ACC112 (cell line): ENCODE results near the gene BMAL1.

Source experiments
- H2AFZ ChIP-seq: fragments of 200-600 bp; sonication (generic); one replicate; pipeline ENCODE4 v1.6.0; 2017; ENCODE audit warnings: antibody characterized with exemption, low read length; ENCODE audit not compliant: unreplicated experiment
- H3K27ac ChIP-seq: fragments of 200-600 bp; sonication (generic); 2 replicates; pipeline ENCODE4 v1.5.1; 2014; ENCODE audit warnings: low read depth, mild to moderate bottlenecking, antibody characterized with exemption, low read length, moderate library complexity
- H3K27me3 ChIP-seq: fragments of 200-600 bp; sonication (generic); 2 replicates; pipeline ENCODE4 v1.6.1; 2014; ENCODE audit warnings: mild to moderate bottlenecking, antibody characterized with exemption, low read length, moderate library complexity, mixed read lengths; ENCODE audit not compliant: insufficient read depth
- H3K36me3 ChIP-seq: fragments of 200-600 bp; sonication (generic); 2 replicates; pipeline ENCODE4 v1.6.1; 2016; ENCODE audit warnings: mild to moderate bottlenecking, antibody characterized with exemption, low read length, moderate library complexity, mixed read lengths; ENCODE audit not compliant: insufficient read depth
- H3K4me1 ChIP-seq: fragments of 200-600 bp; sonication (generic); one replicate; pipeline ENCODE4 v1.6.1; 2016; ENCODE audit warnings: low read length, mixed read lengths; ENCODE audit not compliant: insufficient read depth, unreplicated experiment, control insufficient read depth
- H3K4me3 ChIP-seq: fragments of 200-600 bp; sonication (generic); 2 replicates; pipeline ENCODE4 v1.5.1; 2014; ENCODE audit warnings: mild to moderate bottlenecking, low read depth, low read length
- H3K79me2 ChIP-seq: fragments of 200-600 bp; sonication (generic); one replicate; pipeline ENCODE4 v1.6.0; 2016; ENCODE audit warnings: low read length; ENCODE audit not compliant: control insufficient read depth, unreplicated experiment, insufficient read depth

Gene BMAL1

DNA sequence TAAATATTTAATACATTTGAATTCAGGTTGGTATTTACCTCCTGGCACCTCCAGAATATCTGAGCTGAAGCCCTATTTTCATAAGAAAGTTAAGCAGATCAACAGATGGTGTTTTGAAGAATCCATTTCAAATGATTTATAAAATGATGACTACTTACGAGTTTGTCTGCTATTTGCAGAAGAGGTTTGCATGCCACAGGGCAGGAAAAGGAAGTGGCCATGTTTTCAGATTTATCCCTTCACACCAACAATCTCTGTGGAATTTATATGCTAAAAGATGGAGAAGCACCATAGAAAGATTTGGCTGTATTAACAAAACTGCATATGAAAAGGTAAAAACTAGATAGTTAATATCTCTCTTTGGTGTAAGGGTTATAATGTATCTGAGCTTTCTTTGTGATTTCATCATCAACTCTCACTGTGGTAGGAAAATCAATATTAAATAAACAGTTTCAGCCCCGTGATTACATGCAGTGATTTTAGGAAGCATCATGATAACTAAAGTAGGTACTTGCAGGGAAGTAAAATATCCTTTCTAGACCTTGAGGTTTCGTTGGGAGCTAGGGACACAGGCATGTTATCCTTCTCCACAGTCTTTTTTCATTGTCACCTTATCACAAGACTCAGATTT, 2.6 kb downstream of the BMAL1 start:
- Histone ChIP-seq H2AFZ (no peak overlapping the region), H3K79me2 (peaks cover 65% of the 10 kb centered on the region), H3K4me3 (no peak overlapping the region), H3K4me1 (peaks cover 14% of the 10 kb centered on the region), H3K27me3 (no peaks in the 10 kb centered on the region), H3K36me3 (no peaks in the 10 kb centered on the region), H3K27ac (no peak overlapping the region)

- Histone ChIP-seq H3K27me3 (no peaks in the 10 kb centered on the region), H3K36me3 (no peaks in the 10 kb centered on the region), H3K27ac (no peak overlapping the region), H2AFZ (no peak overlapping the region), H3K79me2 (peaks cover 66% of the 10 kb centered on the region), H3K4me1 (peaks cover 14% of the 10 kb centered on the region), H3K4me3 (no peak overlapping the region)
Measured at GRCh38 chr11:13280777-13281176, 3.2 kb downstream of the BMAL1 start.

DNA sequence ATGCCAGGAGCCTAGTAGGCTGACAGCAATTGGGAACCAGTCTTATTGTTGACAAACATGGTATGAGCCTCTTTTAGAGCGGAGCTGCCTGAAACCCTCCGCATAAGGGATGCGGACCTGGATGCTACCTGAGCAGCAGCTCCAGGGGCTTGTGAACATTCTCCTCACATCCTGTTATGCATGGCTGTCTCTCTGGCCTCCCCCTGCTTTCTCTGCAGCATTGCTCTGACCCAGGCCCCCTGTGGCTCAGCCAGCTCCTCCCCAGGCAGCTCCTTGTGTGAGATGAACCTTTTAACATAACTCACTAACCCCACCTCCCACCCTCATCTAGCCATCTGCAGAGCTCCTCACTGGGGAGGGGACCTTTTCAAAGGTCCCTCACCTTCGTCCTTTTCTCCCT, 6.0 kb downstream of the BMAL1 start:
- H3K27ac ChIP-seq: no peak overlapping the region
- H3K79me2 ChIP-seq: peaks cover 82% of the 10 kb centered on the region
- no peaks in the 10 kb centered on the region for H3K36me3 ChIP-seq
- no peak overlapping the region for H2AFZ ChIP-seq
- peaks cover 31% of the 10 kb centered on the region for H3K4me1 ChIP-seq
- no peak overlapping the region for H3K4me3 ChIP-seq
- H3K27me3 ChIP-seq: no peaks in the 10 kb centered on the region

DNA sequence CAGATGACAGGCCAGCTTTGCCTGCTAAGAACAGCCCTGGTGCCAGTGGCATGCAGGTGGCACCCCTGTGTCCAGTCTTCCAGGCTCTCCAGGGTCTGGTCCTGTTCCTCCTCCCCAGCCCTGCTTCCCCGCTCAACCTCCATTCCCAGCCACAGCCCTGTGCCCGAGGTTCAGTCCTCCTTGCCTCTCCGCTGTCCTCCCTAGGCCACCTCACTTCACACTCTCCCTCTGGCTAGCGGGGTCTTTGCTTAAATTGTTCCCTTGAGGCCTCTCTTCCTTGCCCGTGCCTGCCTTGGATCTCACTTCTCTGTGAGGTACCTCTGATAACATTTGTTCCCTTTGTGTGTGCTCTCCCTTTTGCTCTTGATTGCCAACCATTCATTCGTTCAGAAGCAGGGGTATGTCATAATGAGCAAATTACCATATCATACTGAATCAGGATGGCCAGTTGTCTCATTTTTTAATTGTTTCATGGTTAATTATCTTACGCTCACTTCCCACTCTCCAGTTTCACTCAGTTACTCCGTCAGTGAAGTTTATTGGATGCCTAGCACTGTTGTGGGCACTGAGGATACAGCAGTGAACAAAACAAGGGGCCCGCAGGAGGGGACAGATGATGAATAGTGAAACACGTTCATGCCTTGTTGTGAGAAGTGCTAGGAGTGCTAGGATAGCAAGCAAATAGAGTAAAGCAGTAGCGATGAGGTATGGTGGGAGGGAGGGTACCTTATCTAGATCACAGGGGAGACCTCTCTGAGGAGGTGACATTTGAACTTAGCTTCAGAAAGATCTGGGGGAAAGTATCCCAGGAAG, 7.4 kb downstream of the BMAL1 start:
- no peaks in the 10 kb centered on the region for H3K36me3 ChIP-seq
- H3K4me1 ChIP-seq: peaks cover 24% of the 10 kb centered on the region
- H2AFZ ChIP-seq: no peak overlapping the region
- no peak overlapping the region for H3K4me3 ChIP-seq
- peaks cover 73% of the 10 kb centered on the region for H3K79me2 ChIP-seq
- no peak overlapping the region for H3K27ac ChIP-seq
- no peaks in the 10 kb centered on the region for H3K27me3 ChIP-seq

- Histone ChIP-seq H3K27me3 (no peaks in the 10 kb centered on the region), H3K27ac (no peak overlapping the region), H3K4me3 (no peak overlapping the region), H3K36me3 (no peaks in the 10 kb centered on the region), H2AFZ (no peak overlapping the region), H3K79me2 (peaks cover 73% of the 10 kb centered on the region), H3K4me1 (peaks cover 22% of the 10 kb centered on the region)
Measured at GRCh38 chr11:13286279-13286821, 8.8 kb downstream of the BMAL1 start.

DNA sequence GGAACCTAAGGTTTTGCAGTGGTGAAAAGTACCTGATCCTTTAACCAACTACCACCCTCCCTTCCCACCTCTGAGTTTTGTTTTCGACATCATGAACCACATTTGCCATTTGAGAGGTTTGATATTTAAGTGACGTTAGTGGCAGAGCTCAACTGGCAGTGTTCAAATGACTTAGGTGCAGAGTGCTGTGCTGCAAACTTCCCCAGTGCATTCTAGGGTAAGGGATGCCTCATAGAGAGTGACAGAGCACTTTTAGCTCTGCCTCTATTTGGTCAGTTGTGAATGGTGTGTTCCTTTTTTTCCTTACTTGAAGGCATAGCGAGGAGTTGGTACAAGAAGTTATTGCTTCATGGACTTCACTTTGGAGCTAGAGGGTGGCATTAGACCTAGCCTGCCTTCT, 9.4 kb downstream of the BMAL1 start:
- H3K27ac ChIP-seq: no peak overlapping the region
- no peak overlapping the region for H2AFZ ChIP-seq
- H3K27me3 ChIP-seq: no peaks in the 10 kb centered on the region
- peaks cover 73% of the 10 kb centered on the region for H3K79me2 ChIP-seq
- no peak overlapping the region for H3K4me3 ChIP-seq
- peaks cover 22% of the 10 kb centered on the region for H3K4me1 ChIP-seq
- no peaks in the 10 kb centered on the region for H3K36me3 ChIP-seq

- Histone ChIP-seq H2AFZ (no peak overlapping the region), H3K4me3 (peak overlapping the region; percentile 37; the same call in 1 of the 2 replicates), H3K27ac (peak overlapping the region; percentile 26), H3K4me1 (peaks cover 22% of the 10 kb centered on the region), H3K27me3 (no peaks in the 10 kb centered on the region), H3K79me2 (peaks cover 70% of the 10 kb centered on the region), H3K36me3 (no peaks in the 10 kb centered on the region)
Measured at GRCh38 chr11:13287681-13288080, 10.1 kb downstream of the BMAL1 start.

GRCh38 chr11:13288375-13289029, 10.9 kb downstream of the BMAL1 start:
- Histone ChIP-seq H3K27me3 (no peaks in the 10 kb centered on the region), H3K4me3 (peak overlapping the region; percentile 37; the same call in 1 of the 2 replicates), H3K79me2 (peaks cover 69% of the 10 kb centered on the region), H3K4me1 (peaks cover 22% of the 10 kb centered on the region), H3K36me3 (no peaks in the 10 kb centered on the region), H3K27ac (peak overlapping the region; percentile 44), H2AFZ (no peak overlapping the region)

DNA sequence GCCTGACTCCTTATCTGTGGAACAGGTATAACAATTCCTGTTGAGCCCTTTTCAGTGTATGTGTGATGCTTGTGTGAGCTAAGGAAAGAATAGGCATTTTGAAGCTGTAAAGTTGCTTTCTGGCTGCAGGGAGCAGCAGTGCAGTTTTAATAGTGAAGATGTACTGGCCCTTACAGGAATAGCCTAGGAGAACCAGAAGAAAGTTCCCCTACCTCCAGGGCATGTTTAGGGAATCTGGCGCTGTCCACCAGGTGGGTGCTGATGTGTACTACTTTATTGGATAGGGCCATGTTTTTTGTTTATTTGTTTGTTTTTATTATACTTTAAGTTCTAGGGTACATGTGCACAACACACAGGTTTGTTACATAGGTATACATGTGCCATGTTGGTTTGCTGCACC, 11.5 kb downstream of the BMAL1 start:
- peaks cover 22% of the 10 kb centered on the region for H3K4me1 ChIP-seq
- H3K27me3 ChIP-seq: no peaks in the 10 kb centered on the region
- H2AFZ ChIP-seq: no peak overlapping the region
- peaks cover 71% of the 10 kb centered on the region for H3K79me2 ChIP-seq
- no peak overlapping the region; the same call in 1 of the 2 replicates for H3K27ac ChIP-seq
- no peaks in the 10 kb centered on the region for H3K36me3 ChIP-seq
- no peak overlapping the region for H3K4me3 ChIP-seq

- peaks cover 22% of the 10 kb centered on the region for H3K4me1 ChIP-seq
- H3K79me2 ChIP-seq: peaks cover 72% of the 10 kb centered on the region
- H3K27ac ChIP-seq: no peak overlapping the region
- H3K36me3 ChIP-seq: no peaks in the 10 kb centered on the region
- H3K4me3 ChIP-seq: no peak overlapping the region
- H2AFZ ChIP-seq: no peak overlapping the region
- H3K27me3 ChIP-seq: no peaks in the 10 kb centered on the region
Measured at GRCh38 chr11:13290221-13290980, 12.8 kb downstream of the BMAL1 start.
